GM10847 (cell line): ENCODE measurements around the gene TMTC4.

Source experiments
- POLR2A ChIP-seq: IDR thresholded peaks from 2 replicates; pipeline ENCODE4 v1.6.1; 2011; ENCODE audit not compliant: insufficient read length; ENCODE audit errors: extremely low read depth

TMTC4 gene

GRCh38 chr13:100610391-100611347 is 63.9 kb downstream of the TMTC4 start:
- TF ChIP-seq POLR2A, result no peak

DNA sequence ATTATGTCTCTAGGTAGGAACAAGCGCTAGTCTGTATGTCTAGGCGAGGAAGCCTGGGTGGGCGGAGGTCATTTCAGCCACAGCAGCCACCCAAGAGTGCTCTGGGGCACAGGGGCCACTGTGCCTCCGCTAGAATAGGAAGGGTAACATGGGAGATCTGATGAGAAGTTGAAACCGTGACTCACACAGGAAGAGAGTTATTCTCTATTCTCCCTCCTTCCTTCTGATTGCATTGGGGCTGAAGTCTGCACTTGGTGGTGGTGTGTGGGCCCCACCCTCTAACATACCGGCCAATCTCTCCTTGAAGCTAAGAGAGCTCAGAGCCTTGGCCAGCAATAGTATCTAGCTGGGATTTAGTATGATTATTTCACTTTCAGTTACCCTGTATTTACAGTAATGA is 65.7 kb downstream of the TMTC4 start:
- TF ChIP-seq POLR2A, result no peak

GRCh38 chr13:100608489-100608888 is 66.1 kb downstream of the TMTC4 start:
- TF ChIP-seq POLR2A, result no peak

- no peak for TF ChIP-seq POLR2A
These were observed 69.5 kb downstream of the TMTC4 start for GRCh38 chr13:100604918-100605710.

GRCh38 chr13:100602493-100603111 is 72.0 kb downstream of the TMTC4 start:
- no peak for TF ChIP-seq POLR2A

- TF ChIP-seq POLR2A, result no peak
These were observed 72.9 kb downstream of the TMTC4 start for GRCh38 chr13:100601716-100602115.

GRCh38 chr13:100600915-100601314 is 73.7 kb downstream of the TMTC4 start:
- TF ChIP-seq POLR2A, result no peak

DNA sequence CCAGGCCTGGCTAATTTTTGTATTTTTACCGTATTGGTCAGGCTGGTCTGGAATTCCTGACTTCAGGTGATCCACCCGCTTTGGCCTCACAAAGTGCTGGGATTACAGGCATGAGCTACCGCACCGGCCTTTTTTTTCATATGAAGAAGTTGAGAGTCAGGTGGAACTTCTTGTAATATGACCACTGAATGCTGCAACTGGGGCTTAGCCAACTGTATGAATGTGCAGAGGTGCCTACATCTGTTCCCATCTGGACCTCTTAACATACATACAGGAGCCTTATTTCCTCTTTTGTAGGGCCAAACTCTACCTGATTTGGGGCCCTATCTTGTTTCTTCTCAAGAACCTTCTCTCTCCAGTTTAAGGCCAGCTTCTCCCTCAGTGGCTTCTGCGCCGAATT is 74.1 kb downstream of the TMTC4 start:
- TF ChIP-seq POLR2A, result no peak

- TF ChIP-seq POLR2A, result no peak
These were observed 77.3 kb downstream of the TMTC4 start for GRCh38 chr13:100597253-100597652.

DNA sequence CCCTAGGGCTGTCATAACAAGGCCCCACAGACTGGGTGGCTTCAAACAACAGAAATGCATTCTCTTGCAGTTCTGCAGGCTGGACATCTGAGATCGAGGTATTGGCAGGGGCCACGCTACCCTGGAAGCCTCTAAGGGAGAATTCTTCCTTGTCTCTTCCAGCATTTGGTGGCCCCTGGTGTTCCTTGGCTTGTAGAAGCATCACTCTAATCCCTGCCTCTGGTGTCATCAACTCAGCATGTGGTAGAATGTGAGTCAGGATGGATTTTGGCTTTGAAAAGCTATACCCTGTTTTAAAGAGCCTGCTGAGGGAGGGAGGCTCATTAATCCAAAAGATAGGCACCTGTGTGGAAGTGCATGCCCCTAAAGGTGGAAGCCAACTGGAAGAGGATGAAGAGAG is 78.1 kb downstream of the TMTC4 start:
- TF ChIP-seq POLR2A, result no peak

GRCh38 chr13:100594731-100595130 is 79.9 kb downstream of the TMTC4 start:
- no peak for TF ChIP-seq POLR2A

GRCh38 chr13:100594255-100594654 is 80.3 kb downstream of the TMTC4 start:
- no peak for TF ChIP-seq POLR2A

GRCh38 chr13:100589178-100589725 is 85.3 kb downstream of the TMTC4 start:
- no peak for TF ChIP-seq POLR2A

DNA sequence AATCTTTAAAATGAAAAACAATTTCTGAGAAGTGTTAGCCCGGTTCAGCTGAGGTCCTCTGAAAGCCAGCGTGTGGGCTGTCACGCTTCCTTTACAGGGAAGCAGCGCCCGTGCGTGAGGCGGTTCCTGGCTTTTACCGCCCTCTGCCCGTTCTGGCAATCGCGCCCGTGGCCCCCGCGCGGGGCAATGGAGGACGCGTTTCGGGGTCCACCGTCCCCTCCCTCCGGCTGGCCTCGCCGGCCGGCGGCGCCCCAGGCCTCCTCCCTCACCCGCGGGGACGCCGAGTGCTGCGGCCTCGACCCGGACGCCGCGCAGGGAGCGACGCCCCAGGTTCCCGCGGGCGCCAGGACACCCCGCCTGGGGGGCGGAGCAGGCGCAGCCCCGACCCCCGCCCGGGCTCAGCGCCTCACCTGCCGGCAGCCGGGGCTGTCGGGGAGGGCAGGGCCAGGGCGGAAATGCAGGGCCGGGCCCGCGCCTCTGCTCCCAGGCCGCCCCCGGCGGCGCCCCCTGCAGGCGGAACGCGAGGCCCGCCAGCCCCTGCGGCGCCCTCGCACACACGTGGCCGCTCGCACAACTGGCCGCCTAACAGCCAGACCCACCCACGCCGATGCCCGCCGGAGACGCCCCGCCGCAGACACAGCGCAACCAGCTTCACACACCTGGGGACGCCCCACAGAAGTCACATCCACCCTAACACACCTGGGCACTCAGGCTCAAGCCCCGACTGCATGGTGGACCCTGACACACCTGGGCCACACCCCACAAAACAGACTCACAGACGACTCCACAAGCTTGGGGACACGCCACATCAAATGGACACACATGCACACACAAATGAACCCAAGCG is 86.0 kb downstream of the TMTC4 start, which contains the start of gene GGACT:
Gene GGACT (minus strand): TSS at position 459 of the 847 bp plus-strand sequence. CDS start 56,198 bp downstream, outside the sequence.
- TF ChIP-seq POLR2A, result peak; percentile 55
